Testis (tissue), 3 donors: ENCODE results near the gene ANAPC15. TPM values are rescaled to one million over a fixed set of nuclear protein-coding genes. Genes with fewer than 3 reads are reported as not detected.
"Not testable (repeated sequence)": the region's sequence is repeated elsewhere in the genome, so short reads cannot be mapped to it uniquely, and the experiment has no call there.

Experiments used
- DNase-seq: peaks from one replicate; pipeline ENCODE4 v3.0.0-alpha.2; 2019
- H3K27ac ChIP-seq, 2 donors: fragments of 200-600 bp; sonication (generic); one replicate each; pipeline ENCODE4 v1.5.1; 2019
- H3K27me3 ChIP-seq: fragments of 200-600 bp; sonication (generic); one replicate; pipeline ENCODE4 v1.5.1; 2019
- H3K36me3 ChIP-seq: fragments of 200-600 bp; sonication (generic); one replicate; pipeline ENCODE4 v1.5.1; 2017; ENCODE audit warnings: low read depth; ENCODE audit errors: missing control alignments
- H3K4me1 ChIP-seq: fragments of 200-600 bp; sonication (generic); one replicate; pipeline ENCODE4 v1.5.1; 2019
- H3K4me3 ChIP-seq, 2 donors: fragments of 200-600 bp; sonication (generic); one replicate each; pipeline ENCODE4 v1.5.1; 2017 to 2019
- H3K9me3 ChIP-seq: fragments of 200-600 bp; sonication (generic); one replicate; pipeline ENCODE4 v1.5.1; 2017
- CTCF ChIP-seq, 3 experiments: fragments of 450-650 bp in 2 of 3; fragments of 200-600 bp in 1 of 3; sonication (generic) in 1 of 3; IDR thresholded peaks; one replicate each; pipeline ENCODE4 v1.5.1; 2016 to 2019; ENCODE audit warnings: antibody characterized with exemption in 3 of 3, mild to moderate bottlenecking in 2 of 3, moderate library complexity in 1 of 3
- POLR2A ChIP-seq: fragments of 450-650 bp; IDR thresholded peaks from one replicate; pipeline ENCODE4 v1.6.1; 2017; ENCODE audit warnings: antibody characterized with exemption, mild to moderate bottlenecking, moderate library complexity
- WGBS, 2 donors: methylation state at CpG; one replicate each; pipeline ENCODE4 v1.1.5; 2018; 5-methylcytosine and 5-hydroxymethylcytosine counted together
- intact Hi-C: fragments of 100-400 bp; cut with DNase I; formaldehyde crosslinking; loops from one replicate; pipeline ENCODE4 v1.15.1; 2023; ENCODE audit warnings: low total_unique reads
- polyA plus RNA-seq: library from polyadenylated mRNA; stranded (reverse); fragments of 350-450 nt; fragmentation: Illumina TruSeq; extraction: RNeasy Lipid Tissue Mini Kit (QIAGEN cat#74804); gene quantifications from one replicate; pipeline ENCODE4 v1.2.3, GENCODE V29; 2014; ENCODE audit warnings: low read depth, low replicate concordance; ENCODE audit not compliant: insufficient read depth
- total RNA-seq, 2 donors: library from RNA; depleted of rRNA; stranded (reverse); fragments of >200 nt; gene quantifications; one replicate each; pipeline ENCODE4 v1.2.3, GENCODE V29; 2016

Gene ANAPC15
- total and polyA plus RNA-seq, 3 donors from 2014 or later, result 61.9 to 103 (median 66.1) TPM

- DNase-seq, result no peak
- no peak for TF ChIP-seq POLR2A
- no peak for TF ChIP-seq CTCF (IDR thresholded peaks at IDR 0.05)
- H3K4me3 ChIP-seq, result no peak overlapping the region
- H3K36me3 ChIP-seq, result no peaks in the 10 kb centered on the region
- H3K27me3 ChIP-seq, result no peaks in the 10 kb centered on the region
- H3K9me3 ChIP-seq, result no peaks in the 10 kb centered on the region
- intact Hi-C loops, result no loop called here
- WGBS, 2 donors, result 84 to 87% methylated on average over 13 to 14 of the region's 14 CpGs
- H3K27ac ChIP-seq, result no peak overlapping the region
- no peaks in the 10 kb centered on the region for H3K4me1 ChIP-seq
Measured at GRCh38 chr11:72135891-72136683, 23.6 kb upstream of the ANAPC15 start.

GRCh38 chr11:72135473-72135872, 23.0 kb upstream of the ANAPC15 start, which contains the start of gene FOLR3:
TSS of gene FOLR3 (plus strand) at chr11:72135725. CDS start at chr11:72135953, 228 bp downstream.
- H3K4me3 ChIP-seq, H3K27ac ChIP-seq, intact Hi-C loops, H3K9me3 ChIP-seq, H3K4me1 ChIP-seq, H3K36me3 ChIP-seq, H3K27me3 ChIP-seq, DNase-seq: not testable (repeated sequence)
- 77 to 80% methylated on average over 1 to 4 of the region's 4 CpGs for WGBS, 2 donors

GRCh38 chr11:72132646-72133045, 20.2 kb upstream of the ANAPC15 start:
- intact Hi-C loops, result no loop called here
- no peak for DNase-seq
- H3K4me1 ChIP-seq, result no peaks in the 10 kb centered on the region
- no peak overlapping the region for H3K27ac ChIP-seq
- WGBS, 2 donors, result 75 to 76% methylated on average over 2 of the region's 2 CpGs
- TF ChIP-seq CTCF (IDR thresholded peaks at IDR 0.05) (no peak), POLR2A (no peak)
- no peak overlapping the region for H3K4me3 ChIP-seq
- no peaks in the 10 kb centered on the region for H3K36me3 ChIP-seq
- H3K9me3 ChIP-seq, result no peaks in the 10 kb centered on the region
- no peaks in the 10 kb centered on the region for H3K27me3 ChIP-seq

- DNase-seq, result no peak
- intact Hi-C loops, result no loop called here
- Histone ChIP-seq H3K27me3 (no peaks in the 10 kb centered on the region), H3K4me1 (no peaks in the 10 kb centered on the region), H3K4me3 (no peak overlapping the region), H3K36me3 (no peaks in the 10 kb centered on the region), H3K27ac (no peak overlapping the region), H3K9me3 (no peaks in the 10 kb centered on the region)
- TF ChIP-seq CTCF (IDR thresholded peaks at IDR 0.05), result no peak
- no peak for TF ChIP-seq POLR2A
- 84 to 86% methylated on average over 3 of the region's 3 CpGs for WGBS, 2 donors
Measured at GRCh38 chr11:72129381-72129780, 16.9 kb upstream of the ANAPC15 start.

GRCh38 chr11:72127923-72128322, 15.4 kb upstream of the ANAPC15 start:
- Histone ChIP-seq H3K27ac (no peak overlapping the region), H3K27me3 (no peaks in the 10 kb centered on the region), H3K36me3 (no peaks in the 10 kb centered on the region), H3K4me1 (no peaks in the 10 kb centered on the region), H3K9me3 (no peaks in the 10 kb centered on the region), H3K4me3 (no peak overlapping the region)
- TF ChIP-seq POLR2A (no peak), CTCF (IDR thresholded peaks at IDR 0.05) (no peak)
- WGBS, 2 donors, result 62 to 80% methylated on average over 2 of the region's 2 CpGs
- no peak for DNase-seq
- intact Hi-C loops, result no loop called here
